CD4-positive, alpha-beta T cell (primary cell): Measurements from ENCODE around the gene ATP6V0E2. TPM values are rescaled to one million over a fixed set of nuclear protein-coding genes. Genes with fewer than 3 reads are reported as not detected.
A peak's percentile ranks its signal among the peaks of the same experiment; 100 is the strongest.

Source experiments
- ATAC-seq: fragments of 200-7000 bp; cut with Tn5 transposase; one replicate; pipeline ENCODE4 v1.10.0; 2022; ENCODE audit warnings: mild to moderate bottlenecking; ENCODE audit not compliant: poor library complexity
- CTCF ChIA-PET: fragments of 350-600 bp; sonication (Branson Sonifier 250); formaldehyde crosslinking; loops from one replicate; lab custom pipeline; 2021; ENCODE audit warnings: antibody characterized with exemption, inconsistent platforms; lab: Charles Lee
- POLR2A ChIA-PET: fragments of 350-600 bp; sonication (Branson Sonifier 250); formaldehyde crosslinking; loops from one replicate; lab custom pipeline; 2021; ENCODE audit warnings: antibody characterized with exemption, inconsistent platforms; lab: Charles Lee
- DNase-seq, 14 experiments: peaks; one replicate each; pipeline ENCODE4 v3.0.0-alpha.2; 2013 to 2020; ENCODE audit warnings: mixed read lengths in 2 of 14
- H3K27ac ChIP-seq, 2 donors: one replicate each; pipeline versions ENCODE4 v1.5.1 to v1.7.0; 2013; ENCODE audit warnings: low read length in 2 of 2, low read depth in 1 of 2, mild to moderate bottlenecking in 1 of 2
- H3K27me3 ChIP-seq, 2 experiments: 1 replicate in 1 of 2; 2 replicates in 1 of 2; pipeline versions ENCODE4 v1.6.1 to v1.7.0; 2013; ENCODE audit warnings: low read length in 2 of 2, control low read depth in 1 of 2, mild to moderate bottlenecking in 1 of 2, moderate library complexity in 1 of 2; ENCODE audit not compliant: insufficient read depth in 2 of 2, control insufficient read depth in 1 of 2
- H3K36me3 ChIP-seq: one replicate; pipeline ENCODE4 v1.6.1; 2013; ENCODE audit warnings: low read length, control low read depth; ENCODE audit not compliant: insufficient read depth
- H3K4me1 ChIP-seq: one replicate; pipeline ENCODE4 v1.6.1; 2013; ENCODE audit warnings: low read length, control low read depth; ENCODE audit not compliant: insufficient read depth
- H3K4me3 ChIP-seq: one replicate; pipeline ENCODE4 v1.5.1; 2013; ENCODE audit warnings: mild to moderate bottlenecking, low read length, moderate library complexity
- H3K9me3 ChIP-seq, 2 experiments: 1 replicate in 1 of 2; 2 replicates in 1 of 2; pipeline versions ENCODE4 v1.6.1 to v1.7.0; 2013; ENCODE audit warnings: low read length in 2 of 2, mild to moderate bottlenecking in 2 of 2, control low read depth in 1 of 2, moderate library complexity in 1 of 2; ENCODE audit not compliant: control insufficient read depth in 1 of 2, insufficient read depth in 1 of 2
- H3K27ac Mint-ChIP-seq: one replicate; pipeline ENCODE4 v1.8.0; 2020; ENCODE audit warnings: mixed read lengths
- H3K27me3 Mint-ChIP-seq: one replicate; pipeline ENCODE4 v1.8.0; 2021; ENCODE audit warnings: mixed read lengths
- H3K36me3 Mint-ChIP-seq: one replicate; pipeline ENCODE4 v1.8.0; 2021; ENCODE audit warnings: low read depth, mixed read lengths
- H3K4me1 Mint-ChIP-seq: one replicate; pipeline ENCODE4 v1.8.0; 2021; ENCODE audit warnings: low read depth, mixed read lengths
- H3K4me3 Mint-ChIP-seq: one replicate; pipeline ENCODE4 v1.8.0; 2020; ENCODE audit warnings: mild to moderate bottlenecking, mixed read lengths
- H3K9me3 Mint-ChIP-seq: one replicate; pipeline ENCODE4 v1.8.0; 2020; ENCODE audit warnings: mixed read lengths
- CTCF ChIP-seq: fragments of 200-600 bp; IDR thresholded peaks from one replicate; pipeline ENCODE4 v1.8.0; 2022; ENCODE audit warnings: antibody characterized with exemption, mild to moderate bottlenecking
- intact Hi-C, 2 experiments: fragments of 100-400 bp; cut with DNase I in 1 of 2; cut with micrococcal nuclease in 1 of 2; formaldehyde crosslinking; loops; one replicate each; pipeline versions ENCODE4 v1.15.1 to v1.9.0; 2023 to 2025; cut with DNase I, micrococcal nuclease
- total RNA-seq, 174 experiments: library from RNA in 2 of 174; stranded (reverse) in 2 of 174; gene quantifications; one replicate each; pipeline ENCODE4 v1.2.3 and lab custom pipeline; 2021 to 2026

Gene ATP6V0E2
- total RNA-seq, 2 experiments from 2014 or later, result 23.2 to 24.9 TPM

GRCh38 chr7:149863500-149863899 is 10.3 kb upstream of the ATP6V0E2 start:
- peak overlapping the region; percentile 92 for H3K27ac Mint-ChIP-seq
- ChIA-PET CTCF (no interaction called here), POLR2A (no interaction called here)
- ATAC-seq (no peak), DNase-seq (no peak)
- Histone ChIP-seq H3K9me3 (peaks cover 0 to 3% of the 10 kb centered on the region in 2 experiments), H3K27me3 (no peaks in the 10 kb centered on the region), H3K36me3 (peaks cover 53% of the 10 kb centered on the region), H3K27ac (peak overlapping the region; percentile 73 to 92), H3K4me1 (peaks cover 82% of the 10 kb centered on the region), H3K4me3 (no peak overlapping the region)
- peaks cover 52% of the 10 kb centered on the region for H3K36me3 Mint-ChIP-seq
- intact Hi-C loops, result no loop called here
- peak overlapping the region; percentile 11 for H3K4me3 Mint-ChIP-seq
- H3K4me1 Mint-ChIP-seq, result peaks cover 66% of the 10 kb centered on the region
- H3K9me3 Mint-ChIP-seq, result no peaks in the 10 kb centered on the region
- no peak for TF ChIP-seq CTCF
- no peaks in the 10 kb centered on the region for H3K27me3 Mint-ChIP-seq

GRCh38 chr7:149864023-149864422 is 9.7 kb upstream of the ATP6V0E2 start:
- Mint-ChIP-seq H3K27ac (peak overlapping the region; percentile 92), H3K9me3 (no peaks in the 10 kb centered on the region), H3K27me3 (no peaks in the 10 kb centered on the region), H3K36me3 (peaks cover 51% of the 10 kb centered on the region), H3K4me3 (peak overlapping the region; percentile 60), H3K4me1 (peaks cover 70% of the 10 kb centered on the region)
- no peak for TF ChIP-seq CTCF
- DNase-seq, result no peak
- Histone ChIP-seq H3K4me3 (no peak overlapping the region), H3K36me3 (peaks cover 53% of the 10 kb centered on the region), H3K27ac (peak overlapping the region; percentile 73 to 92), H3K4me1 (peaks cover 88% of the 10 kb centered on the region), H3K27me3 (no peaks in the 10 kb centered on the region), H3K9me3 (peaks cover 0 to 3% of the 10 kb centered on the region in 2 experiments)
- ATAC-seq, result no peak
- CTCF ChIA-PET, result no interaction called here
- intact Hi-C loops, result loop anchor here in 1 of 2 experiments (2.0 kb wide), 1 partner anchor 25 kb away; the partner anchor contains the start of gene ZNF862
- POLR2A ChIA-PET, result interaction anchor here (2.1 kb wide), 1 partner anchor 9 kb away, joined by 12 read pairs; no protein-coding TSS in a partner anchor

- intact Hi-C loops, result loop anchor here in 1 of 2 experiments (1.0 to 2.0 kb wide), 3 partner anchors 8 to 26 kb away; partner anchors contain the start of genes ATP6V0E2 and ZNF862
- H3K36me3 ChIP-seq, result peaks cover 46% of the 10 kb centered on the region
- H3K4me3 Mint-ChIP-seq, result peak overlapping the region; percentile 60
- no peaks in the 10 kb centered on the region for H3K9me3 Mint-ChIP-seq
- H3K4me3 ChIP-seq, result no peak overlapping the region
- peak overlapping the region; percentile 92 for H3K27ac Mint-ChIP-seq
- ChIA-PET CTCF (interaction anchor here (0.8 to 1.6 kb wide), 3 partner anchors 19 to 27 kb away, joined by 3 to 6 read pairs (median 4); partner anchors contain the start of gene ZNF862), POLR2A (interaction anchor here (1.4 to 2.1 kb wide), 3 partner anchors 10 to 26 kb away, joined by 6 to 30 read pairs (median 12); partner anchors contain the start of gene ZNF862)
- no peak for TF ChIP-seq CTCF
- H3K27me3 ChIP-seq, result no peaks in the 10 kb centered on the region
- H3K36me3 Mint-ChIP-seq, result peaks cover 43% of the 10 kb centered on the region
- no peaks in the 10 kb centered on the region for H3K27me3 Mint-ChIP-seq
- H3K4me1 ChIP-seq, result peaks cover 90% of the 10 kb centered on the region
- DNase-seq, result no peak
- H3K27ac ChIP-seq, result peak overlapping the region; percentile 73 to 92
- H3K4me1 Mint-ChIP-seq, result peaks cover 75% of the 10 kb centered on the region
- no peak for ATAC-seq
- peaks cover 0 to 3% of the 10 kb centered on the region in 2 experiments for H3K9me3 ChIP-seq
Measured at GRCh38 chr7:149864751-149865150, 9.0 kb upstream of the ATP6V0E2 start.
